GM20431 (cell line): ENCODE data around the gene KRTAP9-4.
"Not testable (repeated sequence)": the region's sequence is repeated elsewhere in the genome, so short reads cannot be mapped to it uniquely, and the experiment has no call there.

ENCODE experiments used
- in situ Hi-C: fragments of 300-500 bp; cut with MseI, MboI; formaldehyde crosslinking; loops from one replicate; pipeline ENCODE4 v1.15.0; 2020; ENCODE audit warnings: low sequenced_read_pairs; ENCODE audit not compliant: unreplicated experiment

The KRTAP9-4 gene

GRCh38 chr17:41263212-41263611 lies 13.7 kb downstream of the KRTAP9-4 start:
- in situ Hi-C loops = no loop called here

DNA sequence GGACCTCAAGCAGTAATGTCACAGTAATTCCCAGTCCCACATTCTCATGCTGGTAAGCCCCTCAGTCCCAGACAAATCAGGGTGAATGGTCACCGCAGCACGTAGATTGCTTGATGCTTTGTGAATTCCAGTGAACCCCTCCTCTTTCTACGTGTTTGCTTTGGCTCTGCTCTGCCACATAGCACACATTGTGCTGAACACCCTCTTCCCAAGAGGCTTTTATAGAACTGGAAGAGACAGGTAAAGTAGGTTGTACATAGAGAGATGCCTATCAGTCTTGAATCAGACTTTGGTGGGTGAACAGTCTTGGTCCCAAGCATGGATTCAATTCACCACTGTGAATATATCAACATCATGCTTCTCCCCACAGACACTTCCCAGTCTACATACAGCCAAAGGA lies 15.1 kb downstream of the KRTAP9-4 start:
- in situ Hi-C loops = no loop called here

DNA sequence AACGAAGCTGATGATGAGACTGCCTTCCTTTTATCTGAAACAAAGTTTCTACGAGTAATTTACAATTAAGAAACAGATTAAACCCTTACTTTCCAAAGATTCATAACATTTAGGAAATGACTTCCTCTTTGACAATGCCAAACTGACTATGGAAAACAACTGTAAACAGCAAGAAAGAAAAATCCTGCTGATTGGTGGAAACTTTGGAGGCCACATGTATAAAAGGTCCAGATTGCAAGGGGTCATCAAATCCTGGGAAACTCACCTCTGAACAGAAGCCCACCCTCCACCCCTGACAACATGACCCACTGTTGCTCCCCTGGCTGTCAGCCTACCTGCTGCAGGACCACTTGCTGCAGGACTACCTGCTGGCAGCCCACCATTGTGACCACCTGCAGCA lies 15.6 kb downstream of the KRTAP9-4 start, which contains the start of gene KRTAP9-6:
TSS of gene KRTAP9-6 (plus strand) at position 301 of the 400 bp plus-strand sequence. CDS start at position 301, 0 bp downstream.
- in situ Hi-C loops = no loop called here

DNA sequence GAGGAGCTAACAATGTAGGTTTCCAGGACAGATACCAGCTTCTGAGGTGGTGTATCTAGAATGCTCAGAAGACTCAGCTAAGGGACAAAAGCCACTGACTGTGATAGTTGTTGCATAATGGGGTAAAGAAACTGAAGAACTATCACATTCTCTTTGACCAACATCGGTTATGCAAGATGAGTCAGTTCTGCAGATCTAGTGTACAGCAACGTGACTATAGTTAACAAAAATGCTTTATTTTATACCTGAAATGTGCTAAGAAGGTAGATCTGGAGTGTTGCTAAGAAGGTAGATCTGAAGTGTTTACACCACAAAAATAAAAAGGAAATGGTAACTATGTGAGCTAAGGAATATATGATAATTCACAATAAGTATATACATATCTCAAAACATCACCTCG lies 18.2 kb downstream of the KRTAP9-4 start:
- in situ Hi-C loops = no loop called here

GRCh38 chr17:41271323-41271722 lies 21.8 kb downstream of the KRTAP9-4 start:
- in situ Hi-C loops = not testable (repeated sequence)

GRCh38 chr17:41271858-41272257 lies 22.4 kb downstream of the KRTAP9-4 start:
- in situ Hi-C loops = no loop called here

GRCh38 chr17:41275648-41276190 lies 26.2 kb downstream of the KRTAP9-4 start, which contains the start of gene KRTAP9-7:
Gene KRTAP9-7, plus strand, starts transcription at chr17:41275698. Its CDS starts 0 bp downstream, at chr17:41275698.
- in situ Hi-C loops = not testable (repeated sequence)

DNA sequence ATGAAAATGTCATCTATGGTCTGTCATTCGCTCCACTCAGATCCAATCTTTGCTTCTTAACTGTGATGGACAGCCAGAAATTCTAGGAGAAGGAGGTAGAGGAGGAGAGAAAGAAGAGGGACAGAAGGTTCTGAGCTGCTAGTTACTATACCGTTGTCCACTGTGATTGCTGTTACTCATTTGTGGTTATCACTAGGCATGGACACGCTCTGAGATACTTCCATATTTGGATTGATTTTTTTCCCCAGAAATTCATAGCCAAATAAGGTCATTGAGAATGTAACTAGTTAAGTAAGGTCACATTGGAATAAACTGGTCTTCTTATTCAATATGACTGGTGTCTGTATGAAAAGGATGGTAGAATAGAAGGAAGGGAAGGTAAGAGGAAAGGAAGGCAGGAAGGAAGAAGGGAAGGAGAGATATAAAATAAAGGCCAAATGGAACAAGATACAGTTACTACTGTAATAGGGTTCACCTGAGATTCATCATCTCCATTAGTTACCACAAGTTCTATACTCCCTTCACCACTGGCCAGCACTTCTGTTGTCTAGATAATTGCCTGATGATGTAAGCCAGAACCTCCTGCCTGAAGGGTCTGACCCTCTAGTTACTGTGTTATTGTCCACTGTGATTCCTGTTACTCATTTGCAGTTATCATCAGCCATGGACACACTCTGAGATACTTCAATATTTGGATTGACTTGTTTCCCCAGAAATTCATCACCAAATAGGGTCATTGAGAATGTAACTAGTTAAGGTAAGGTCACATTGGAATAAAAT lies 28.9 kb downstream of the KRTAP9-4 start:
- in situ Hi-C loops = no loop called here

DNA sequence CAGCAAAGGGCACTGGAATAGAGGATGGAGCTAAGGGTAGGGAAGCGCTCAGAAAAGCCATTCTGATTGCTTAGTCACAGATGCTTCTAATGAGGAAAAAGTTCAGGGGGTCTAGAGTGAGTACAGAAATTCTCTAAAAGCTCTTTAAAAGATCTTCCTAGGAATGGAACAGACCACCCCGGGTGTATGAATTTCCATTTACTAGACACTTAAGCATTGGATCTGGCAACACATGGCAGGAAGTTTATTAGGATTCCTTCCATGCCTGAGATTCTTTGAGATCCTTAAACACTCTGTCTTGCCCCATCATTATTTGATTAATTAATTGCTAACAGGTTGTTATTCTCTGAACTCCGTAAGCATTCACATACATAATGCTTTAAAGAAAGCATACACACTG lies 34.6 kb downstream of the KRTAP9-4 start:
- in situ Hi-C loops = no loop called here

- in situ Hi-C loops = no loop called here
Observed at GRCh38 chr17:41284546-41284945, 35.1 kb downstream of the KRTAP9-4 start.

DNA sequence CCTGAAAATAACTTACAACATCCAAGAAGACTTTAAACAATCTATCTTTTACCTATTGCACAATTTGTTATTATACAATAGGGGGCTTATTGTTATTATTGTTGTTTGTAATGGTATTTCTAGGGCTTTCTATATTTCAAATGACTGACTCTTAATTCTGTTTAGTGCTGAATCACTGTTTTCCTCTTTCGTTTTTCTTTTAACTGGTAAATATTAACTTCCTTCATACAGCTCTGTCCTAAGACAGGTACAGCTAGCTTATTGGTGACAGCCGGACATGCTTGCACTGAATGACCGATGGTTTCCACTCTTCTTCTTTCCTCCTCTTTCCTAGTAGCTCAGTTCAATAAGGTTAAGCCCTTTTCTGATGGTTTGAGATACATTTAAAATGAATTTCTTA lies 37.6 kb downstream of the KRTAP9-4 start:
- in situ Hi-C loops = no loop called here

GRCh38 chr17:41294016-41294415 lies 44.5 kb downstream of the KRTAP9-4 start:
- in situ Hi-C loops = no loop called here

DNA sequence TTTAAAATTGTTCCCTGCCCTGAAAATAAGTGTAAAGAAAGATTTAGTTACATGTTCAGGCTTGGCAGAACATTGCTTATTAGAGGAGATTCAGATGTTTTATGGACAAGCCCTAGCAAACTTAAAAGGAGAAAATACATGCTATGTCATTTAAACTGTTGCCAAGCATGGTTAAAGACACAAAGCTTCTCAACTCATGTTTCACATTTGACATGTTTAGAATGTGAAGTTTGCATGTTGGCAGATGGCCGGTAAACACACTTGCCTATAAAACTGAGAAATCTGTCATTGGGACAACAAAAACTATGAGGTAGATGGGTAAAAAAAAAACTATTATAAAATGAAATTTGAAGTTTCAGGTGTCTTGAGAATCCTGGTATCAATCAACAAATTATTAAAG lies 47.4 kb downstream of the KRTAP9-4 start:
- in situ Hi-C loops = no loop called here

DNA sequence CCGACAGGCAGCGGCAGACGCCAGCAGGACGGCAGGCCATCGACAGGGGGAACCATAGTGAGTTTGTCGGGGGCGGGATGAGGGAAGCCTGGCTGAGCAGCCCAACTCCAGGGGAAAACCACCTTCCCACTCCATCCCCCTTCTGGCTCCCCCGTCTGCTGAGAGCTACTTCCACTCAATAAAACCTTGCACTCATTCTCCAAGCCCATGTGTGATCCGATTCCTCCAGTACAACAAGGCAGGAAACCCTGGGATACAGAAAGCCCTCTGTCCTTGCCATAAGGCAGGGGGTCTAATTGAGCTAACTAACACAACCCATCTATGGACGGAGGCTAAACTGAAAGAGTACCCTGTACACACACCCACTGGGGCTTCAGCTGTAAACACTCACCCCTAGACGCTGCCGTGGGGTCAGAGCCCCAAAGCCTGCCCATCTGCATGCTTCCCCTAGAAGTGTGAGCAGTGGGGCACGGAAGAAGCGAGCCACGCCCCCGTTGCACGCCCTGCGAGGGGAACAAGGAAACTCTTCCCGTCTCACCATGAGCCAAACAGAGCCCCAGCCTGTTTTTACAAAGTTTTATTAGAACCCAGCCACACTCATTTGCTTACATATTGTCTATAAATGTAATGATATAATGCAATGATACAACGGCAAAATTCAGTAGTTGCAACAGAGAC lies 49.1 kb downstream of the KRTAP9-4 start:
- in situ Hi-C loops = no loop called here
